ENCODE results near the gene TMPRSS11A.

The TMPRSS11A gene

GRCh38 chr4:67996127-67996526 lies 32.8 kb upstream of the TMPRSS11A start:
- H3K79me2 ChIP-seq (ENCODE audit: low read length): no peaks in the 10 kb centered on the region
- H3K9me2 ChIP-seq (replicated peaks; ENCODE audit: insufficient read depth, low read length): no peaks in the 10 kb centered on the region
- H3K27ac ChIP-seq (ENCODE audit: low read length): no peak overlapping the region
- no peaks in the 10 kb centered on the region for H4K20me1 ChIP-seq (ENCODE audit: insufficient read depth, low read length)
- H3K4me3 ChIP-seq (ENCODE audit: low read length): no peak overlapping the region
- no peak for TF ChIP-seq EZH2phosphoT487 (IDR thresholded peaks at IDR 0.05; ENCODE audit: low read length)
- TF ChIP-seq CTCF (IDR thresholded peaks at IDR 0.05; ENCODE audit: low read length): no peak
- no peak for TF ChIP-seq EZH2 (optimal IDR thresholded peaks at IDR 0.05; ENCODE audit: low read depth, low read length)
- H3K27me3 ChIP-seq (replicated peaks; ENCODE audit: insufficient read depth, low read length): no peaks in the 10 kb centered on the region
- no peaks in the 10 kb centered on the region for H3K9me3 ChIP-seq (replicated peaks; ENCODE audit: insufficient read depth, low read length)
- no peaks in the 10 kb centered on the region for H3F3A ChIP-seq (ENCODE audit: insufficient read depth, low read length)
- H3K4me1 ChIP-seq (ENCODE audit: low read length): peaks cover 2% of the 10 kb centered on the region; the same call in 1 of the 2 replicates
- H2AFZ ChIP-seq (ENCODE audit: low read length): no peak overlapping the region
- no peak overlapping the region for H3K4me2 ChIP-seq (ENCODE audit: low read depth, low read length)
- DNase-seq: no peak
- H3K9ac ChIP-seq (ENCODE audit: low read length): no peak overlapping the region
- no peaks in the 10 kb centered on the region for H3K36me3 ChIP-seq (replicated peaks; ENCODE audit: insufficient read depth, low read length)

- Histone ChIP-seq H3K9ac (ENCODE audit: low read length) (no peak overlapping the region), H3K4me1 (ENCODE audit: low read length) (peaks cover 7% of the 10 kb centered on the region; the same call in 1 of the 2 replicates), H3K27me3 (replicated peaks; ENCODE audit: insufficient read depth, low read length) (no peaks in the 10 kb centered on the region), H3K4me2 (ENCODE audit: low read depth, low read length) (no peak overlapping the region), H3K9me3 (replicated peaks; ENCODE audit: insufficient read depth, low read length) (no peaks in the 10 kb centered on the region), H2AFZ (ENCODE audit: low read length) (no peak overlapping the region), H3K36me3 (replicated peaks; ENCODE audit: insufficient read depth, low read length) (no peaks in the 10 kb centered on the region), H3K9me2 (replicated peaks; ENCODE audit: insufficient read depth, low read length) (no peaks in the 10 kb centered on the region), H3F3A (ENCODE audit: insufficient read depth, low read length) (no peaks in the 10 kb centered on the region), H4K20me1 (ENCODE audit: insufficient read depth, low read length) (no peaks in the 10 kb centered on the region), H3K4me3 (ENCODE audit: low read length) (no peak overlapping the region), H3K27ac (ENCODE audit: low read length) (no peak overlapping the region), H3K79me2 (ENCODE audit: low read length) (no peaks in the 10 kb centered on the region)
- TF ChIP-seq CTCF (IDR thresholded peaks at IDR 0.05; ENCODE audit: low read length) (no peak), EZH2 (optimal IDR thresholded peaks at IDR 0.05; ENCODE audit: low read depth, low read length) (no peak)
- no peak for DNase-seq
These were observed 25.7 kb upstream of the TMPRSS11A start for GRCh38 chr4:67988991-67989390.

GRCh38 chr4:67983333-67983732 lies 20.0 kb upstream of the TMPRSS11A start:
- Histone ChIP-seq H3K4me1 (ENCODE audit: low read length) (no peaks in the 10 kb centered on the region), H2AFZ (ENCODE audit: low read length) (no peak overlapping the region), H3K36me3 (replicated peaks; ENCODE audit: insufficient read depth, low read length) (no peaks in the 10 kb centered on the region), H3K27me3 (replicated peaks; ENCODE audit: insufficient read depth, low read length) (no peaks in the 10 kb centered on the region), H3K79me2 (ENCODE audit: low read length) (no peaks in the 10 kb centered on the region), H3K4me3 (ENCODE audit: low read length) (no peak overlapping the region), H3K27ac (ENCODE audit: low read length) (no peak overlapping the region), H3K9me3 (replicated peaks; ENCODE audit: insufficient read depth, low read length) (no peaks in the 10 kb centered on the region), H4K20me1 (ENCODE audit: insufficient read depth, low read length) (no peaks in the 10 kb centered on the region), H3K4me2 (ENCODE audit: low read depth, low read length) (no peak overlapping the region), H3K9me2 (replicated peaks; ENCODE audit: insufficient read depth, low read length) (no peaks in the 10 kb centered on the region), H3F3A (ENCODE audit: insufficient read depth, low read length) (no peaks in the 10 kb centered on the region), H3K9ac (ENCODE audit: low read length) (no peak overlapping the region)
- no peak for TF ChIP-seq CTCF (IDR thresholded peaks at IDR 0.05; ENCODE audit: low read length)
- TF ChIP-seq EZH2phosphoT487 (IDR thresholded peaks at IDR 0.05; ENCODE audit: low read length): no peak
- no peak for TF ChIP-seq EZH2 (optimal IDR thresholded peaks at IDR 0.05; ENCODE audit: low read depth, low read length)
- no peak for DNase-seq
